ENCODE results near the gene TAS2R46. TPM values are rescaled to one million over a fixed set of nuclear protein-coding genes. Genes with fewer than 3 reads are reported as not detected.

Gene TAS2R46
- total and polyA plus RNA-seq, 9 of the 15 experiments (the other 6 are each of a cell fraction or from before 2014, with no cell fraction given): 0.08 to 1.8 (median 0.47) TPM; not detected in 2

GRCh38 chr12:11070999-11071398 lies 8.9 kb upstream of the TAS2R46 start:
- H3K9me1 ChIP-seq (ENCODE audit: control insufficient read depth, insufficient read depth, low read length): no peaks in the 10 kb centered on the region
- H3K9ac ChIP-seq (ENCODE audit: insufficient read depth in 1 of 2, low read depth in 2 of 2, low read length in 2 of 2): no peak overlapping the region
- no TSS peak for BruUV-seq (replicated peaks)
- TF ChIP-seq EP300 (IDR thresholded peaks at IDR 0.05; ENCODE audit: low read length) (no peak), KLF6 (CRISPR knock-in tag; IDR thresholded peaks at IDR 0.05; ENCODE audit: borderline replicate concordance) (no peak)
- no peaks in the 10 kb centered on the region for H4K20me1 ChIP-seq (replicated peaks; ENCODE audit: control insufficient read depth, insufficient read depth, low read length)
- intact Hi-C loops (cut with micrococcal nuclease) (no loop called here), in situ Hi-C loops (cut with MboI) (loop anchor here (5.0 kb wide), 1 partner anchor 54 kb away; no protein-coding TSS in a partner anchor)
- H3K27me3 ChIP-seq (ENCODE audit: control insufficient read depth in 2 of 2, insufficient read depth in 2 of 2, low read length in 2 of 2): no peaks in the 10 kb centered on the region
- ATAC-seq (no peak), DNase-seq (ENCODE audit: extremely low read depth in 1 of 4, low spot score in 3 of 4) (no peak), FAIRE-seq (no peak)
- WGBS (ENCODE audit: insufficient coverage, low coverage, missing lambda C conversion rate): no CpG with 5 or more reads among the region's 1 CpG
- CTCF ChIA-PET (ENCODE audit: low intra/inter-chr PET ratio): no interaction called here
- no peaks in the 10 kb centered on the region for H3K4me1 ChIP-seq (replicated peaks in 1 of 2; ENCODE audit: control insufficient read depth in 2 of 2, insufficient read depth in 2 of 2, low read length in 2 of 2)
- no peaks in the 10 kb centered on the region for H3K79me2 ChIP-seq (ENCODE audit: control insufficient read depth, insufficient read depth, low read length)
- H2AFZ ChIP-seq (ENCODE audit: low read depth, low read length): no peak overlapping the region
- no peak overlapping the region for H3K4me3 ChIP-seq
- no peak overlapping the region for H3K27ac ChIP-seq (ENCODE audit: extremely low read depth, low read depth, low read length)
- no peak overlapping the region for H3K4me2 ChIP-seq (ENCODE audit: insufficient read depth, low read length)
- no peaks in the 10 kb centered on the region for H3K9me3 ChIP-seq (replicated peaks; ENCODE audit: control insufficient read depth, insufficient read depth, low read depth, low read length)
- POLR2A ChIA-PET: no interaction called here
- no peaks in the 10 kb centered on the region for H3K36me3 ChIP-seq (ENCODE audit: control insufficient read depth, insufficient read depth, low read length)

GRCh38 chr12:11069854-11070365 lies 7.8 kb upstream of the TAS2R46 start:
- Histone ChIP-seq H3K4me3 (no peak overlapping the region), H3K36me3 (ENCODE audit: control insufficient read depth, insufficient read depth, low read length) (no peaks in the 10 kb centered on the region), H3K79me2 (ENCODE audit: control insufficient read depth, insufficient read depth, low read length) (no peaks in the 10 kb centered on the region), H3K27ac (ENCODE audit: extremely low read depth, low read depth, low read length) (no peak overlapping the region), H3K9ac (ENCODE audit: insufficient read depth in 1 of 2, low read depth in 2 of 2, low read length in 2 of 2) (no peak overlapping the region), H3K9me1 (ENCODE audit: control insufficient read depth, insufficient read depth, low read length) (no peaks in the 10 kb centered on the region), H3K9me3 (replicated peaks; ENCODE audit: control insufficient read depth, insufficient read depth, low read depth, low read length) (no peaks in the 10 kb centered on the region), H3K4me2 (ENCODE audit: insufficient read depth, low read length) (no peak overlapping the region), H3K27me3 (ENCODE audit: control insufficient read depth in 2 of 2, insufficient read depth in 2 of 2, low read length in 2 of 2) (no peaks in the 10 kb centered on the region), H4K20me1 (replicated peaks; ENCODE audit: control insufficient read depth, insufficient read depth, low read length) (no peaks in the 10 kb centered on the region), H2AFZ (ENCODE audit: low read depth, low read length) (no peak overlapping the region), H3K4me1 (replicated peaks in 1 of 2; ENCODE audit: control insufficient read depth in 2 of 2, insufficient read depth in 2 of 2, low read length in 2 of 2) (no peaks in the 10 kb centered on the region)
- FAIRE-seq: no peak
- ChIA-PET POLR2A (no interaction called here), CTCF (ENCODE audit: low intra/inter-chr PET ratio) (no interaction called here)
- 52% methylated on average over 3 of the region's 5 CpGs for WGBS (ENCODE audit: insufficient coverage, low coverage, missing lambda C conversion rate)
- intact Hi-C loops (cut with micrococcal nuclease) (no loop called here), in situ Hi-C loops (cut with MboI) (loop anchor here (5.0 kb wide), 1 partner anchor 53 kb away; no protein-coding TSS in a partner anchor)
- TF ChIP-seq EZH2 (IDR thresholded peaks at IDR 0.05; ENCODE audit: borderline replicate concordance, low read depth, low read length): no peak
- TF ChIP-seq U2AF1 (optimal IDR thresholded peaks at IDR 0.05; ENCODE audit: low read depth, low read length): no peak
- TF ChIP-seq HDAC8 (tag; IDR thresholded peaks at IDR 0.05): no peak
- no peak for TF ChIP-seq MYNN (IDR thresholded peaks at IDR 0.05)
- no peak for TF ChIP-seq MYNN (CRISPR knock-in tag; IDR thresholded peaks at IDR 0.05)
- no peak for TF ChIP-seq TAF7 (tag; IDR thresholded peaks at IDR 0.05)
- no peak for TF ChIP-seq CREM (IDR thresholded peaks at IDR 0.05; ENCODE audit: low read depth)
- TF ChIP-seq SETDB1 (IDR thresholded peaks at IDR 0.05; ENCODE audit: low read length): no peak
- TF ChIP-seq ZNF41 (CRISPR knock-in tag; conservative IDR thresholded peaks at IDR 0.05): no peak
- TF ChIP-seq KDM4B (IDR thresholded peaks at IDR 0.05; ENCODE audit: borderline replicate concordance in 2 of 2, low read depth in 1 of 2): no peak
- TF ChIP-seq ZNF263 (CRISPR knock-in tag; IDR thresholded peaks at IDR 0.05; ENCODE audit: borderline replicate concordance): no peak
- DNase-seq (ENCODE audit: extremely low read depth in 1 of 4, low spot score in 3 of 4): no peak
- ATAC-seq: no peak
- BruUV-seq (replicated peaks): no TSS peak

Data from K562 (cell line).